HFF-Myc (cell line): Measurements from ENCODE around the gene LDLRAD4.

Source experiments
- DNase-seq: peaks from one replicate; pipeline ENCODE4 v3.0.0-alpha.2; 2011; ENCODE audit warnings: low read depth; ENCODE audit errors: extremely low read depth
- H3K4me3 ChIP-seq: replicated peaks from 2 replicates; pipeline ENCODE4 v1.5.1; 2011; ENCODE audit warnings: low read depth, mild to moderate bottlenecking, control low read depth, low read length
- CTCF ChIP-seq: IDR thresholded peaks from 2 replicates; pipeline ENCODE4 v1.5.1; 2012; ENCODE audit warnings: mild to moderate bottlenecking, low read depth, low read length, control low read depth; ENCODE audit errors: missing control alignments

The LDLRAD4 gene

GRCh38 chr18:13262839-13263691, 44.5 kb downstream of the LDLRAD4 start:
- H3K4me3 ChIP-seq = no peak overlapping the region
- DNase-seq = no peak
- TF ChIP-seq CTCF = no peak

- no peak overlapping the region for H3K4me3 ChIP-seq
- no peak for TF ChIP-seq CTCF
- no peak for DNase-seq
Observed at GRCh38 chr18:13264091-13265007, 45.8 kb downstream of the LDLRAD4 start.

GRCh38 chr18:13265008-13265910, 46.7 kb downstream of the LDLRAD4 start:
- no peak overlapping the region for H3K4me3 ChIP-seq
- no peak for TF ChIP-seq CTCF
- DNase-seq = no peak

GRCh38 chr18:13265911-13266217, 47.3 kb downstream of the LDLRAD4 start:
- no peak for DNase-seq
- H3K4me3 ChIP-seq = no peak overlapping the region
- TF ChIP-seq CTCF = no peak

- TF ChIP-seq CTCF = no peak
- H3K4me3 ChIP-seq = no peak overlapping the region
- DNase-seq = no peak
Observed at GRCh38 chr18:13266218-13267100, 47.9 kb downstream of the LDLRAD4 start.
